ENCODE results near the gene SPAG6. TPM values are rescaled to one million over a fixed set of nuclear protein-coding genes. Genes with fewer than 3 reads are reported as not detected.
"Not testable (repeated sequence)": the region's sequence is repeated elsewhere in the genome, so short reads cannot be mapped to it uniquely, and the experiment has no call there.

SPAG6 gene
- total and polyA plus RNA-seq, 2 of the 8 experiments (the other 6 are each of a cell fraction or from before 2014, with no cell fraction given), result 0.14 TPM; not detected in 1

DNA sequence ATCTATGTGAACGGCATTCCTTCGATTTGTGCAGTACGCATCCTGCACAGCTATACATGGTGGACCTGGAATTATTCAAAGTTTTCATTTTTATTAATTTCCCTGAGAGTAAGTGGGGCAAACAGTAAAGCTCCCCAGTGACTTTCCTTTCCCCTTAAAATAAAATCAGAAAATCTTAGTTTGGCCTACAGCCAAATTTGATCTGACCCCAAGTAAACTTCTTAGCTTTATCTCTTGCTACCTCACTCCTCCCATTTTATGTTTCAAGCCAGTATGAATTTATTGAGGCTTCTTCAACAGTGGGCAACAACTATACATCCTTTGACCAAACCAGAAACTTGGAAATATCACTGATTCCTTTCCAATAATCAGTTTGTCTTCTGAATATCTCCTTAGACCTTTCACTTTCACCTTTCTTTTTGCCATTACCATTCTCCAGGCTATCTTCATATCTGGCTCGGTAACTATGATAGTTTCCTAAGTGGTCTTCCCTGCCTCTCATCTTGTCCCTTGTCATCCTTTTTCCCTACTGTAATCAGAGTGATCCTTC, 11.1 kb downstream of the SPAG6 start (continued):
- TF ChIP-seq E2F6 (IDR thresholded peaks at IDR 0.05) (no peak), HDAC6 (IDR thresholded peaks at IDR 0.05; ENCODE audit: low read depth, low read length) (no peak), POLR2AphosphoS5 (IDR thresholded peaks at IDR 0.05; ENCODE audit: low read depth, low read length) (no peak), EGR1 (IDR thresholded peaks at IDR 0.05; ENCODE audit: borderline replicate concordance, low read depth, low read length) (no peak), TCF12 (IDR thresholded peaks at IDR 0.05; ENCODE audit: low read depth, low read length) (no peak)

DNA sequence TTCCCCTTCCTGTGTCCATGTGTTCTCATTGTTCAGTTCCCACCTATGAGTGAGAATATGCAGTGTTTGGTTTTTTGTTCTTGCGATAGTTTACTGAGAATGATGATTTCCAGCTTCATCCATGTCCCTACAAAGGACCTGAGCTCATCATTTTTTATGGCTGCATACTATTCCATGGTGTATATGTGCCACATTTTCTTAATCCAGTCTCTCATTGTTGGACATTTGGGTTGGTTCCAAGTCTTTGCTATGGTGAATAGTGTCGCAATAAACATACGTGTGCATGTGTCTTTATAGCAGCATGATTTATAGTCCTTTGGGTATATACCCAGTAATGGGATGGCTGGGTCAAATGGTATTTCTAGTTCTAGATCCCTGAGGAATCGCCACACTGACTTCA, 12.5 kb downstream of the SPAG6 start:
- H4K91ac ChIP-seq (replicated peaks; ENCODE audit: insufficient read length, low read length); H4K5ac ChIP-seq (ENCODE audit: insufficient read length, low read depth, low read length); H3K4me1 ChIP-seq (replicated peaks in 1 of 4; ENCODE audit: control insufficient read depth in 3 of 4, insufficient read depth in 4 of 4, low read length in 3 of 4); DNase-seq (ENCODE audit: low read depth in 1 of 2, low spot score in 2 of 2); H3K79me2 ChIP-seq (ENCODE audit: control insufficient read depth in 1 of 2, insufficient read depth in 2 of 2, low read length in 2 of 2); H3K4ac ChIP-seq (replicated peaks; ENCODE audit: insufficient read length, low read depth, low read length); H3K9ac ChIP-seq (replicated peaks in 1 of 4; ENCODE audit: extremely low read depth in 1 of 4, low read depth in 3 of 4, low read length in 3 of 4); H4K20me1 ChIP-seq (replicated peaks in 1 of 2; ENCODE audit: control insufficient read depth in 1 of 2, insufficient read depth in 2 of 2, low read length in 2 of 2); H2BK20ac ChIP-seq (ENCODE audit: low read length); FAIRE-seq; H3K56ac ChIP-seq (replicated peaks; ENCODE audit: insufficient read length, low read depth, low read length); CTCF ChIA-PET (ENCODE audit: partially characterized antibody); H3K18ac ChIP-seq (ENCODE audit: extremely low read depth, low read length); POLR2A ChIA-PET (ENCODE audit: partially characterized antibody); H3K9me3 ChIP-seq (ENCODE audit: insufficient read depth in 2 of 2, low read depth in 1 of 2, low read length in 1 of 2); H2BK120ac ChIP-seq (replicated peaks; ENCODE audit: low read depth, low read length); H2AFZ ChIP-seq (ENCODE audit: low read length); H3K27me3 ChIP-seq (replicated peaks in 1 of 4; ENCODE audit: control insufficient read depth in 3 of 4, extremely low read depth in 1 of 4, insufficient read depth in 3 of 4, low read length in 3 of 4); H3K23me2 ChIP-seq (ENCODE audit: low read depth, low read length); H3K23ac ChIP-seq (ENCODE audit: insufficient read length); H3K4me2 ChIP-seq (ENCODE audit: insufficient read depth in 1 of 2, low read depth in 2 of 2, low read length in 2 of 2); H3K4me3 ChIP-seq (ENCODE audit: extremely low read depth in 1 of 4, insufficient read depth in 2 of 4, low read depth in 3 of 4, low read length in 4 of 4); H2BK5ac ChIP-seq (ENCODE audit: low read depth, low read length); H2BK12ac ChIP-seq (ENCODE audit: low read depth, low read length); H3K14ac ChIP-seq (ENCODE audit: insufficient read length); H4K8ac ChIP-seq (ENCODE audit: extremely low read depth, insufficient read depth, low read length); H2BK15ac ChIP-seq (ENCODE audit: low read length); H3K36me3 ChIP-seq (ENCODE audit: control insufficient read depth in 2 of 4, insufficient read depth in 4 of 4, low read length in 3 of 4); H3K79me1 ChIP-seq (ENCODE audit: low read depth, low read length); H2AK5ac ChIP-seq (ENCODE audit: low read depth, low read length); H3K27ac ChIP-seq (ENCODE audit: low read depth, low read length): not testable (repeated sequence)
- 100% methylated on average over 3 of the region's 4 CpGs; no CpG with 5 or more reads in 1 of the 2 experiments for WGBS, 2 experiments (ENCODE audit: extremely low coverage in 1 of 2, insufficient coverage in 1 of 2, insufficient read length in 1 of 2, insufficient replicate concordance in 2 of 2, low coverage in 1 of 2, low lambda C conversion rate in 2 of 2, missing lambda C conversion rate in 1 of 2)

Measured in H1 (cell line).